ENCODE results near the gene FBXW8. TPM values are rescaled to one million over a fixed set of nuclear protein-coding genes. Genes with fewer than 3 reads are reported as not detected.

Gene FBXW8
- total RNA-seq, 1 experiment from 2014 or later: 15.3 TPM

DNA sequence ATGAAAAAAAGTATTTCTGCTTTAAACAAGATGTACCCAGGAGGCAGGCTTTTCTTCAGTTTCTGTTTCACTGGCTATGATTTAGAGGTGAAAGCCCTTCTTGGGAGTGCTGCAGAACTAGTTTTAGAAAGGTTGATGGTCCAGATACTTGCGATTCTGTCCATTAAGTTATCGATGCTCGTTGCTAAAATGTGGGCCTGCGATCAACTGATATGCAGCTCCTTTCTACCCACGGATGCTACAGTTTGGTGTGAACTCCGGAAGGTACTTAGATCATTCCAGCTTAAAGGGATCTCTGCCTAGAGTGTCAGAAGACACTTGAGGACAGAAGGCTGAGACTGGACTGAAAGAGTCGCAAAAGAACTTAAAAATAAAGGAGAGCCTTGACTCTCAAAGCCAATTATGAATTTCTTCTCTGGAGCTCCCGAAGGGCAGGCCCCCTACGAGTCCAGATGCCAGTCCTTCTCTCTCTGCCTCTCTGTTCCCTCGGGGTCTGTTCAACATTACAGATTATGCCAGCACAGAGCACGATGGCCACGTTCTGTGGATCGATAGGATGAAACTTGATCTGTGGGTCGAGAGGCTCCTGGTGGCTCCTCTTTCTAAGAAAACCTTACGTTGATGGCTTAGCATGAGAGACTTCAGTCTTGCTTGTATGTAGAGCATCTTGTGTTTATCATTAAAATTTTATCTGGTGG is 40.0 kb downstream of the FBXW8 start:
- Histone ChIP-seq H3T11ph (ENCODE audit: low read length) (no peak overlapping the region), H3K14ac (ENCODE audit: insufficient read depth, low read length) (no peak overlapping the region), H3K4me1 (ENCODE audit: insufficient read depth, low read length) (no peaks in the 10 kb centered on the region), H3K23ac (ENCODE audit: insufficient read length, low read depth, low read length) (no peak overlapping the region), H3K79me2 (ENCODE audit: insufficient read depth, low read length) (no peaks in the 10 kb centered on the region), H4K8ac (replicated peaks; ENCODE audit: insufficient read length, low read depth, low read length) (no peak overlapping the region), H3K4me2 (ENCODE audit: insufficient read depth, insufficient read length, low read length) (no peak overlapping the region), H2BK20ac (ENCODE audit: low read depth, low read length, poor library complexity, severe bottlenecking) (no peak overlapping the region), H4K5ac (ENCODE audit: insufficient read length, low read depth, low read length) (no peak overlapping the region), H4K20me1 (ENCODE audit: control insufficient read depth, insufficient read depth, insufficient read length) (no peaks in the 10 kb centered on the region), H3K18ac (ENCODE audit: insufficient read length, low read depth, low read length) (no peak overlapping the region), H3K56ac (ENCODE audit: insufficient read length, low read depth, low read length) (no peak overlapping the region), H2BK12ac (ENCODE audit: insufficient read length, low read depth, low read length) (no peak overlapping the region), H4K91ac (ENCODE audit: insufficient read length, low read depth, low read length) (no peak overlapping the region), H3K27ac (ENCODE audit: insufficient read length, low read depth, low read length) (no peak overlapping the region), H3K9me3 (ENCODE audit: control insufficient read depth, low read depth, low read length) (no peaks in the 10 kb centered on the region), H2AK5ac (ENCODE audit: insufficient read length, low read length) (no peak overlapping the region), H2AFZ (ENCODE audit: low read length) (no peak overlapping the region), H3K9ac (ENCODE audit: extremely low read depth, insufficient read length, low read length) (no peak overlapping the region), H2BK15ac (ENCODE audit: low read depth, low read length) (no peak overlapping the region), H2BK120ac (ENCODE audit: low read depth, low read length, poor library complexity, severe bottlenecking) (no peak overlapping the region), H3K27me3 (ENCODE audit: insufficient read depth, low read length) (no peaks in the 10 kb centered on the region), H3K23me2 (ENCODE audit: insufficient read length, low read depth, low read length, poor library complexity, severe bottlenecking) (no peaks in the 10 kb centered on the region), H2BK5ac (ENCODE audit: insufficient read length, low read length) (no peak overlapping the region), H3K4ac (ENCODE audit: low read depth, low read length) (no peak overlapping the region), H3K79me1 (ENCODE audit: insufficient read depth, low read depth, low read length, poor library complexity, severe bottlenecking) (no peaks in the 10 kb centered on the region)
- no peak overlapping the region for H3K4me3 Mint-ChIP-seq
- no peaks in the 10 kb centered on the region for H3K27me3 Mint-ChIP-seq (ENCODE audit: low read depth)
- no peak overlapping the region for H3K27ac Mint-ChIP-seq
- no peak for DNase-seq
- H3K4me1 Mint-ChIP-seq: 0 out of 4 replicates have a peak, but pooled peaks cover 0 to 3% of the 10 kb centered on the region in 2 experiments
- peaks cover 9 to 27% (median 26%) of the 10 kb centered on the region in 3 experiments; a peak in 6 of 7 replicates for H3K36me3 Mint-ChIP-seq (ENCODE audit: insufficient read depth in 1 of 3, low read depth in 3 of 3)
- no peak for TF ChIP-seq CTCF (conservative IDR thresholded peaks at IDR 0.05)
- no peaks in the 10 kb centered on the region for H3K9me3 Mint-ChIP-seq
- no CpG with 5 or more reads among the region's 15 CpGs for WGBS (ENCODE audit: extremely low coverage, insufficient read length, low lambda C conversion rate)
